ENCODE measurements around the gene ATM.
A peak's percentile ranks its signal among the peaks of the same experiment; 100 is the strongest.
"Not testable (repeated sequence)": the region's sequence is repeated elsewhere in the genome, so short reads cannot be mapped to it uniquely, and the experiment has no call there.

Gene ATM

GRCh38 chr11:108286956-108287355 is 64.1 kb downstream of the ATM start:
- no peak for DNase-seq (ENCODE audit: low spot score)

GRCh38 chr11:108289066-108289465 is 66.2 kb downstream of the ATM start:
- DNase-seq (ENCODE audit: low spot score), result not testable (repeated sequence)

GRCh38 chr11:108289699-108290098 is 66.8 kb downstream of the ATM start:
- no peak for DNase-seq (ENCODE audit: low spot score)

GRCh38 chr11:108293229-108293628 is 70.4 kb downstream of the ATM start:
- no peak for DNase-seq (ENCODE audit: low spot score)

- no peak for DNase-seq (ENCODE audit: low spot score)
Measured at GRCh38 chr11:108302121-108302785, 79.4 kb downstream of the ATM start.

GRCh38 chr11:108307751-108308150 is 84.9 kb downstream of the ATM start:
- DNase-seq (ENCODE audit: low spot score), result peak; percentile 64

- DNase-seq (ENCODE audit: low spot score), result no peak
Measured at GRCh38 chr11:108313444-108313843, 90.6 kb downstream of the ATM start.

- DNase-seq (ENCODE audit: low spot score), result no peak
Measured at GRCh38 chr11:108316061-108316460, 93.2 kb downstream of the ATM start.

GRCh38 chr11:108319541-108320145 is 96.8 kb downstream of the ATM start:
- no peak for DNase-seq (ENCODE audit: low spot score)

- DNase-seq (ENCODE audit: low spot score), result no peak
Measured at GRCh38 chr11:108322666-108323065, 99.8 kb downstream of the ATM start.

GRCh38 chr11:108324587-108324986 is 101.7 kb downstream of the ATM start:
- no peak for DNase-seq (ENCODE audit: low spot score)

- no peak for DNase-seq (ENCODE audit: low spot score)
Measured at GRCh38 chr11:108333403-108333899, 110.6 kb downstream of the ATM start.

- DNase-seq (ENCODE audit: low spot score), result no peak
Measured at GRCh38 chr11:108338750-108339149, 115.9 kb downstream of the ATM start.

GRCh38 chr11:108340973-108341372 is 118.1 kb downstream of the ATM start:
- no peak for DNase-seq (ENCODE audit: low spot score)

- no peak for DNase-seq (ENCODE audit: low spot score)
Measured at GRCh38 chr11:108341654-108342053, 118.8 kb downstream of the ATM start.

GRCh38 chr11:108343714-108344113 is 120.8 kb downstream of the ATM start:
- no peak for DNase-seq (ENCODE audit: low spot score)

GRCh38 chr11:108345767-108346166 is 122.9 kb downstream of the ATM start:
- DNase-seq (ENCODE audit: low spot score), result no peak

- no peak for DNase-seq (ENCODE audit: low spot score)
Measured at GRCh38 chr11:108346451-108346850, 123.6 kb downstream of the ATM start.

GRCh38 chr11:108351468-108351867 is 128.6 kb downstream of the ATM start:
- DNase-seq (ENCODE audit: low spot score), result no peak

- DNase-seq (ENCODE audit: low spot score), result no peak
Measured at GRCh38 chr11:108364159-108364558, 141.3 kb downstream of the ATM start.

GRCh38 chr11:108368134-108368533 is 145.3 kb downstream of the ATM start:
- DNase-seq (ENCODE audit: low spot score), result peak; percentile 31

- no peak for DNase-seq (ENCODE audit: low spot score)
Measured at GRCh38 chr11:108369064-108369463, 146.2 kb downstream of the ATM start.

- DNase-seq (ENCODE audit: low spot score), result no peak
Measured at GRCh38 chr11:108370315-108370714, 147.4 kb downstream of the ATM start.

- no peak for DNase-seq (ENCODE audit: low spot score)
Measured at GRCh38 chr11:108370990-108371389, 148.1 kb downstream of the ATM start.
